SK-N-SH treated with all-trans-retinoic acid at 6 μM for 48 hours (cell line): Measurements from ENCODE around the gene RING1.

Source experiments
- ARNTL ChIP-seq: fragments of 450-650 bp; formaldehyde crosslinking; IDR thresholded peaks from 2 replicates; pipeline ENCODE4 v1.5.0; 2020; ENCODE audit warnings: low read depth, mild to moderate bottlenecking, moderate library complexity, borderline replicate concordance
- ISL1 ChIP-seq: fragments of 250-450 bp; sonication (Bioruptor Pico); IDR thresholded peaks from 2 replicates; pipeline ENCODE4 v2.1.2; 2022; ENCODE audit warnings: mild to moderate bottlenecking, moderate library complexity
- PATZ1 ChIP-seq: fragments of 250-450 bp; sonication (Bioruptor Pico); IDR thresholded peaks from 2 replicates; pipeline ENCODE4 v1.8.0; 2020; ENCODE audit warnings: mild to moderate bottlenecking, moderate library complexity, borderline replicate concordance
- POU6F1 ChIP-seq: fragments of 250-450 bp; sonication (Bioruptor Pico); IDR thresholded peaks from 2 replicates; pipeline ENCODE4 v1.8.0; 2021; ENCODE audit warnings: low read depth, mild to moderate bottlenecking, moderate library complexity, borderline replicate concordance
- PPARA ChIP-seq: fragments of 250-450 bp; sonication (Bioruptor Pico); IDR thresholded peaks from 2 replicates; pipeline ENCODE4 v1.5.0; 2020; ENCODE audit warnings: mild to moderate bottlenecking, borderline replicate concordance
- RARB ChIP-seq: fragments of 250-450 bp; sonication (Bioruptor Pico); IDR thresholded peaks from 2 replicates; pipeline ENCODE4 v1.8.0; 2021; ENCODE audit warnings: mild to moderate bottlenecking, moderate library complexity
- SNAI2 ChIP-seq: fragments of 250-450 bp; sonication (Bioruptor Pico); IDR thresholded peaks from 2 replicates; pipeline ENCODE4 v1.5.0; 2020; ENCODE audit warnings: mild to moderate bottlenecking, moderate library complexity
- TOX ChIP-seq: fragments of 250-450 bp; sonication (Bioruptor Pico); IDR thresholded peaks from 2 replicates; pipeline ENCODE4 v1.8.0; 2021; ENCODE audit warnings: mild to moderate bottlenecking, moderate library complexity, borderline replicate concordance
- ZFP3 ChIP-seq: fragments of 250-450 bp; sonication (Bioruptor Pico); IDR thresholded peaks from 2 replicates; pipeline ENCODE4 v1.5.0; 2020; ENCODE audit warnings: mild to moderate bottlenecking, moderate library complexity
- ZFP30 ChIP-seq: fragments of 450-650 bp; formaldehyde crosslinking; IDR thresholded peaks from 2 replicates; pipeline ENCODE4 v1.5.0; 2022; ENCODE audit warnings: mild to moderate bottlenecking, moderate library complexity

GRCh38 chr6:33206027-33206863, 2.1 kb upstream of the RING1 start:
- TF ChIP-seq PATZ1 (CRISPR knock-in tag) (no peak), ZFP30 (CRISPR knock-in tag) (no peak), RARB (CRISPR knock-in tag) (no peak), POU6F1 (CRISPR knock-in tag) (no peak), ISL1 (no peak), ARNTL (CRISPR knock-in tag) (no peak), SNAI2 (CRISPR knock-in tag) (no peak), PPARA (no peak), TOX (CRISPR knock-in tag) (no peak), ZFP3 (CRISPR knock-in tag) (no peak)
